ENCODE results near the gene BMP2K.

Gene BMP2K

GRCh38 chr4:78960926-78961325, 184.8 kb downstream of the BMP2K start:
- H3K9me2 ChIP-seq (replicated peaks; ENCODE audit: control insufficient read depth, low read length): no peaks in the 10 kb centered on the region
- H3K36me3 ChIP-seq (ENCODE audit: control insufficient read depth, low read length): no peaks in the 10 kb centered on the region
- TF ChIP-seq EZH2phosphoT487 (IDR thresholded peaks at IDR 0.05; ENCODE audit: borderline replicate concordance, low read length): no peak
- TF ChIP-seq, protein P1, sequence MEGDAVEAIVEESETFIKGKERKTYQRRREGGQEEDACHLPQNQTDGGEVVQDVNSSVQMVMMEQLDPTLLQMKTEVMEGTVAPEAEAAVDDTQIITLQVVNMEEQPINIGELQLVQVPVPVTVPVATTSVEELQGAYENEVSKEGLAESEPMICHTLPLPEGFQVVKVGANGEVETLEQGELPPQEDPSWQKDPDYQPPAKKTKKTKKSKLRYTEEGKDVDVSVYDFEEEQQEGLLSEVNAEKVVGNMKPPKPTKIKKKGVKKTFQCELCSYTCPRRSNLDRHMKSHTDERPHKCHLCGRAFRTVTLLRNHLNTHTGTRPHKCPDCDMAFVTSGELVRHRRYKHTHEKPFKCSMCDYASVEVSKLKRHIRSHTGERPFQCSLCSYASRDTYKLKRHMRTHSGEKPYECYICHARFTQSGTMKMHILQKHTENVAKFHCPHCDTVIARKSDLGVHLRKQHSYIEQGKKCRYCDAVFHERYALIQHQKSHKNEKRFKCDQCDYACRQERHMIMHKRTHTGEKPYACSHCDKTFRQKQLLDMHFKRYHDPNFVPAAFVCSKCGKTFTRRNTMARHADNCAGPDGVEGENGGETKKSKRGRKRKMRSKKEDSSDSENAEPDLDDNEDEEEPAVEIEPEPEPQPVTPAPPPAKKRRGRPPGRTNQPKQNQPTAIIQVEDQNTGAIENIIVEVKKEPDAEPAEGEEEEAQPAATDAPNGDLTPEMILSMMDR (IDR thresholded peaks at IDR 0.05; ENCODE audit: low read depth, low read length, poor library complexity, severe bottlenecking): no peak
- no peak overlapping the region for H3K4me2 ChIP-seq (ENCODE audit: low read length)
- H3K4me3 ChIP-seq (ENCODE audit: low read length): no peak overlapping the region
- H3K79me2 ChIP-seq (ENCODE audit: control insufficient read depth, low read length): no peaks in the 10 kb centered on the region
- no peak overlapping the region for H3K27ac ChIP-seq (ENCODE audit: low read depth, low read length)
- no peaks in the 10 kb centered on the region for H3K4me1 ChIP-seq (ENCODE audit: control insufficient read depth, low read length)
- 0 out of 2 replicates have a peak, but pooled peaks cover 3% of the 10 kb centered on the region for H3K9me3 ChIP-seq (ENCODE audit: control insufficient read depth, insufficient read depth, low read length)
- no peaks in the 10 kb centered on the region for H3K27me3 ChIP-seq (ENCODE audit: control insufficient read depth, low read length)
- H3F3A ChIP-seq (ENCODE audit: control insufficient read depth, insufficient read depth): no peaks in the 10 kb centered on the region
- H4K20me1 ChIP-seq (ENCODE audit: control insufficient read depth, insufficient read depth, low read depth, low read length): no peaks in the 10 kb centered on the region

Data from DOHH2 (cell line).